HG03103 (cell line): ENCODE measurements around the gene SEMA6A.
A peak's percentile ranks its signal among the peaks of the same experiment; 100 is the strongest.

Experiments
- ATAC-seq: cut with Tn5 transposase; IDR thresholded peaks from one replicate; pipeline ENCODE4 v1.9.1; 2021; ENCODE audit warnings: low read depth; ENCODE audit not compliant: unreplicated experiment

SEMA6A gene

GRCh38 chr5:116466727-116467464, 107.7 kb downstream of the SEMA6A start:
- ATAC-seq: no peak

GRCh38 chr5:116465411-116465810, 109.2 kb downstream of the SEMA6A start:
- no peak for ATAC-seq

- ATAC-seq: no peak
Measured at GRCh38 chr5:116464144-116464708, 110.4 kb downstream of the SEMA6A start.

GRCh38 chr5:116462500-116462899, 112.1 kb downstream of the SEMA6A start:
- ATAC-seq: no peak

- ATAC-seq: no peak
Measured at GRCh38 chr5:116459301-116459700, 115.3 kb downstream of the SEMA6A start.

GRCh38 chr5:116457062-116457461, 117.6 kb downstream of the SEMA6A start:
- ATAC-seq: no peak

- no peak for ATAC-seq
Measured at GRCh38 chr5:116456036-116456435, 118.6 kb downstream of the SEMA6A start.

- no peak for ATAC-seq
Measured at GRCh38 chr5:116455061-116455460, 119.6 kb downstream of the SEMA6A start.

GRCh38 chr5:116454417-116454927, 120.2 kb downstream of the SEMA6A start:
- ATAC-seq: peak; percentile 98

GRCh38 chr5:116453988-116454411, 120.6 kb downstream of the SEMA6A start:
- ATAC-seq: no peak

- no peak for ATAC-seq
Measured at GRCh38 chr5:116452774-116453368, 121.8 kb downstream of the SEMA6A start.

- ATAC-seq: no peak
Measured at GRCh38 chr5:116451905-116452450, 122.6 kb downstream of the SEMA6A start.

GRCh38 chr5:116451066-116451465, 123.6 kb downstream of the SEMA6A start:
- ATAC-seq: no peak

- ATAC-seq: no peak
Measured at GRCh38 chr5:116449458-116449857, 125.2 kb downstream of the SEMA6A start.

GRCh38 chr5:116448870-116449427, 125.7 kb downstream of the SEMA6A start:
- no peak for ATAC-seq

- no peak for ATAC-seq
Measured at GRCh38 chr5:116448450-116448849, 126.2 kb downstream of the SEMA6A start.

- ATAC-seq: no peak
Measured at GRCh38 chr5:116446356-116447005, 128.1 kb downstream of the SEMA6A start.

- ATAC-seq: no peak
Measured at GRCh38 chr5:116445311-116445710, 129.3 kb downstream of the SEMA6A start.

- no peak for ATAC-seq
Measured at GRCh38 chr5:116444373-116445295, 130.0 kb downstream of the SEMA6A start.
